Progenitor cell of endocrine pancreas (in vitro differentiated cells): Measurements from ENCODE around the gene SLC25A43. TPM values are rescaled to one million over a fixed set of nuclear protein-coding genes. Genes with fewer than 3 reads are reported as not detected.

Experiments
- DNase-seq: peaks from one replicate; pipeline ENCODE4 v3.0.0; 2021; ENCODE audit warnings: low spot score; ENCODE audit not compliant: unreplicated experiment
- H3K27ac Mint-ChIP-seq: 2 replicates; pipeline ENCODE4 v1.8.0; 2021; ENCODE audit warnings: mild to moderate bottlenecking, moderate library complexity, mixed read lengths
- H3K27me3 Mint-ChIP-seq: 2 replicates; pipeline ENCODE4 v1.8.0; 2021; ENCODE audit warnings: mixed read lengths
- H3K36me3 Mint-ChIP-seq: 2 replicates; pipeline ENCODE4 v1.8.0; 2022; ENCODE audit warnings: mixed read lengths; ENCODE audit not compliant: insufficient read depth
- H3K4me1 Mint-ChIP-seq: 2 replicates; pipeline ENCODE4 v1.8.0; 2021; ENCODE audit warnings: low read depth, mixed read lengths
- H3K4me3 Mint-ChIP-seq: 2 replicates; pipeline ENCODE4 v1.8.0; 2021; ENCODE audit warnings: low read depth, mild to moderate bottlenecking, moderate library complexity, mixed read lengths
- H3K9me3 Mint-ChIP-seq: 2 replicates; pipeline ENCODE4 v1.8.0; 2021; ENCODE audit warnings: low read depth, mixed read lengths
- total RNA-seq: library from RNA; stranded (reverse); gene quantifications from 2 replicates; pipeline ENCODE4 v1.2.1, GENCODE V29; 2021
- TF ChIP-seq, protein P1 (sequence below): fragments of 200-600 bp; sonication (generic); IDR thresholded peaks from one replicate; pipeline ENCODE4 v1.5.0; 2021; ENCODE audit warnings: antibody characterized with exemption, mild to moderate bottlenecking; ENCODE audit not compliant: unreplicated experiment

The SLC25A43 gene
- total RNA-seq, 1 donor from 2014 or later, result 4.1 TPM

DNA sequence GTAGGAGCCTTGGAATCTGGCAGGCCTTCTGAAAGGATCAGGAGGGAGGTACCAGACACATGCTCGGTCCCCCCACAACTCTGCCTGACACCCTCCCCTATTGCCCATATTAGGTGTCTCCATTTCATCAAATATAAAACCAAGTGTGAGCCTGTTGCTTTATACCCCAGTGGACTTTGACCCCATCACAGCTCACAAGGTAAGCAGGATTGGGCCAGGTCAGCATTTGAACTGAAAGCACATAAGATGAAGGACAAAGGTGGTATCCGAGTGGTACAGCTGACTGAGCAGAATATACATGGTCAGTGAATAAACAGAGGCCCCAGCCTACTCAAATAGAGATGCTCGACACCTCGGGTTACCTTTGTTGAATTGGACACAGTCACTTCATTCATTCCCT, 20.0 kb downstream of the SLC25A43 start:
- no peak overlapping the region for H3K27ac Mint-ChIP-seq
- TF ChIP-seq, protein P1, sequence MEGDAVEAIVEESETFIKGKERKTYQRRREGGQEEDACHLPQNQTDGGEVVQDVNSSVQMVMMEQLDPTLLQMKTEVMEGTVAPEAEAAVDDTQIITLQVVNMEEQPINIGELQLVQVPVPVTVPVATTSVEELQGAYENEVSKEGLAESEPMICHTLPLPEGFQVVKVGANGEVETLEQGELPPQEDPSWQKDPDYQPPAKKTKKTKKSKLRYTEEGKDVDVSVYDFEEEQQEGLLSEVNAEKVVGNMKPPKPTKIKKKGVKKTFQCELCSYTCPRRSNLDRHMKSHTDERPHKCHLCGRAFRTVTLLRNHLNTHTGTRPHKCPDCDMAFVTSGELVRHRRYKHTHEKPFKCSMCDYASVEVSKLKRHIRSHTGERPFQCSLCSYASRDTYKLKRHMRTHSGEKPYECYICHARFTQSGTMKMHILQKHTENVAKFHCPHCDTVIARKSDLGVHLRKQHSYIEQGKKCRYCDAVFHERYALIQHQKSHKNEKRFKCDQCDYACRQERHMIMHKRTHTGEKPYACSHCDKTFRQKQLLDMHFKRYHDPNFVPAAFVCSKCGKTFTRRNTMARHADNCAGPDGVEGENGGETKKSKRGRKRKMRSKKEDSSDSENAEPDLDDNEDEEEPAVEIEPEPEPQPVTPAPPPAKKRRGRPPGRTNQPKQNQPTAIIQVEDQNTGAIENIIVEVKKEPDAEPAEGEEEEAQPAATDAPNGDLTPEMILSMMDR, result no peak
- H3K36me3 Mint-ChIP-seq, result no peaks in the 10 kb centered on the region
- H3K9me3 Mint-ChIP-seq, result peaks cover 13% of the 10 kb centered on the region
- H3K27me3 Mint-ChIP-seq, result no peaks in the 10 kb centered on the region
- no peak for DNase-seq
- H3K4me3 Mint-ChIP-seq, result no peak overlapping the region
- H3K4me1 Mint-ChIP-seq, result peaks cover 9% of the 10 kb centered on the region

DNA sequence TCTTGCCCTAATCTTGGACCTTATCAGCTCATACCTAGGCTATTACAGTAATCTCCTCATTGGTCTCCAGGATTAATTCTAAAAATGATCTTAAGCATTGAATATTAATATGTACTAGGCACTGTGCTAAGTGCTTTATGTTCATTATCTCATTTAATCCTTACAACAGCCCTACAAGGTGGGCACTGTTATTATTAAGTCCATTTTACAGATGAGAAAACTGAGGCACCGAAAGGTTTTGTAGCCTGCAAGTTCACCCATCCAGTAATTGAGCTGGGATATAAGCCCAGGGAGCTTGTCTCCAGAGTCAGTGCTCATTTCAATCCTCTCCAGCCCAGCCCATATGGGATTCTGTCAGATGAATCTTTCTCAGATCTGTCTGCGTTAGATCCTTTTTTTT, 20.8 kb downstream of the SLC25A43 start:
- H3K27me3 Mint-ChIP-seq, result no peaks in the 10 kb centered on the region
- peaks cover 13% of the 10 kb centered on the region for H3K9me3 Mint-ChIP-seq
- TF ChIP-seq, protein P1, result no peak
- DNase-seq, result no peak
- no peak overlapping the region for H3K27ac Mint-ChIP-seq
- H3K36me3 Mint-ChIP-seq, result no peaks in the 10 kb centered on the region
- H3K4me1 Mint-ChIP-seq, result peaks cover 9% of the 10 kb centered on the region
- H3K4me3 Mint-ChIP-seq, result no peak overlapping the region

DNA sequence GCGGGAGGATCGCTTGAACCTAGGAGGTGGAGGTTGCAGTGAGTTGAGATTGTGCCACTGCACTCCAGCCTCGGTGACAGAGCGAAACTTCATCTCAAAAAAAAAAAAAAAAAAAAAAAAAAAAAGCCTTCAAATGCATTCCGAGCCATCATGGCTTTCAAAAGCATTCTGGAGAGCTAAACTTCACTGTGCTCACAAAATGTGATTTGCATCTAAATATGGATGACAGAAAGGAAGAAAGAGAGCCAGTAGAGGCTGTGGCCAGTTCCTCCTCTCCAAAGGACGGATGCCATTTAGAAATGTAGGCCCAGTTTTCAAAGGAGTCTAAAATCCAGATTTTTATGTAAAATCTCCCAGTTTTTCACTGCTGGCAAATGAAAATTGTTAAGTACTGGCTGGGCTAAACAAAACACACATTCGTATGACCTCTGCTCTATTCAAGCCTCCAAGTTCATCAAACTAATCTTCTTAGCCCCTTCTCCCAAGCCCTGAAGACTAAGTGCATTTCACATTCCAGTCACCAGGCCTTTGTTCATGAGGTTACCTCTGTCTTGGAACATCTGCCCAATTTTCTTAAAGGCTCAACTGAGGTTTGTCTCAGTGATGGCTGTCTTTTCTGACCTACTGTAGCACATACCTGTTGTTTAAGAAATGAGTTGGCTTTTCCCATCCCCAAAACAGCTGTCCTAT, 22.0 kb downstream of the SLC25A43 start:
- DNase-seq, result no peak
- TF ChIP-seq, protein P1, result no peak
- H3K9me3 Mint-ChIP-seq, result peaks cover 13% of the 10 kb centered on the region
- H3K4me1 Mint-ChIP-seq, result peaks cover 9% of the 10 kb centered on the region
- no peaks in the 10 kb centered on the region for H3K27me3 Mint-ChIP-seq
- H3K36me3 Mint-ChIP-seq, result no peaks in the 10 kb centered on the region
- no peak overlapping the region for H3K27ac Mint-ChIP-seq
- H3K4me3 Mint-ChIP-seq, result no peak overlapping the region

DNA sequence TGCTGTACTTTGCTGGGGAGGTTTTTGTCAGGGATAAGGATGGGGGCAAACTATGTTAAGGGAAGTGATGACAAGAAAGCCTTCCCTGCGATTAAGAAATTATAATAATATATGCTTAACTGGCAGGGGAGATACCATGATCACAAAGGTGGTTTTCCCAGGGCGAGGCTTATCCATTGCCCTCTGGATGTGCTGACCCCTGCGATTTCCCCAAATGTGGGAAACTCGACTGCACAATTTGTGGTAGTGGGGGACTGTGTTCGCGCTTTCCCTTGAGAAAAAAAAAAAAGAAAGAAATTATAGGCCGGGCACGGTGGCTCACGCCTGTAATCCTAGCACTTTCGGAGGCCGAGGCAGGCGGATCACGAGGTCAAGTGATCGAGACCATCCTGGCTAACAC, 24.5 kb downstream of the SLC25A43 start:
- peaks cover 13% of the 10 kb centered on the region for H3K9me3 Mint-ChIP-seq
- H3K27me3 Mint-ChIP-seq, result no peaks in the 10 kb centered on the region
- TF ChIP-seq, protein P1, result no peak
- DNase-seq, result no peak
- no peak overlapping the region for H3K4me3 Mint-ChIP-seq
- no peak overlapping the region for H3K27ac Mint-ChIP-seq
- peaks cover 9% of the 10 kb centered on the region for H3K4me1 Mint-ChIP-seq
- peaks cover 4% of the 10 kb centered on the region for H3K36me3 Mint-ChIP-seq

DNA sequence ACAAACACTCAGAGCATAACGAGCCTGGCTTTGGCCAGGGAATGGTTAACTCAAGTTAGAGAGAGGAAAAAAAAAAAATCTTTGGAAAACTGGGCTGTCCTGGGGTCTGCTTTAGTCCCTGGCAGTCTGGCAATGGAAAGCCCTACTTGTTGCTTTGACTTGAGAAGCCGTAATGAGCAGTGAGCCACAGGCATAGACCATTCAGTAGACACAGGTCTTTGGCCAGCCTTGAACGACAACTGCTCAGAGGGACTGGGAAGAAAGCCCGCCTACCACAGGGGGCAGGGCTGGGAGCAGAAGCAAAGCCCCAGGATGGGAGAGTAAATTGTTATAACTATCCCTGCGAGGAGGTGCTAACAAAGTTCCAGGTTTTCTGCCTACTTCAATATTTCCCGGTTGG, 25.9 kb downstream of the SLC25A43 start:
- Mint-ChIP-seq H3K4me3 (no peak overlapping the region), H3K27me3 (no peaks in the 10 kb centered on the region), H3K27ac (no peak overlapping the region), H3K4me1 (no peaks in the 10 kb centered on the region), H3K36me3 (peaks cover 7% of the 10 kb centered on the region), H3K9me3 (peaks cover 9% of the 10 kb centered on the region)
- no peak for DNase-seq
- TF ChIP-seq, protein P1, result no peak
